ENCODE data around the gene TMEM229B. TPM values are rescaled to one million over a fixed set of nuclear protein-coding genes. Genes with fewer than 3 reads are reported as not detected.

The TMEM229B gene
- total and polyA plus RNA-seq, 7 donors: 0.14 to 1.2 (median 0.52) TPM

GRCh38 chr14:67495827-67496226, 7.3 kb upstream of the TMEM229B start:
- no peak overlapping the region for H3K4me3 ChIP-seq
- no peaks in the 10 kb centered on the region for H3K4me1 ChIP-seq
- no peak overlapping the region for H3K27ac ChIP-seq
- 88 to 92% (median 91%) methylated on average over 1 of the region's 1 CpG for WGBS, 3 donors
- H3K9me3 ChIP-seq: peaks cover 6% of the 10 kb centered on the region
- no peaks in the 10 kb centered on the region for H3K27me3 ChIP-seq (ENCODE audit: insufficient read depth in 3 of 3, low read length in 2 of 3)
- DNase-seq: no peak
- no peak for ATAC-seq
- intact Hi-C loops (cut with DNase I): no loop called here
- TF ChIP-seq CTCF (IDR thresholded peaks at IDR 0.05): no peak
- H3K36me3 ChIP-seq (ENCODE audit: insufficient read depth in 1 of 2, low read depth in 1 of 2): no peaks in the 10 kb centered on the region

- TF ChIP-seq CTCF (IDR thresholded peaks at IDR 0.05): no peak
- Histone ChIP-seq H3K27me3 (ENCODE audit: insufficient read depth in 3 of 3, low read length in 2 of 3) (no peaks in the 10 kb centered on the region), H3K36me3 (ENCODE audit: insufficient read depth in 1 of 2, low read depth in 1 of 2) (no peaks in the 10 kb centered on the region), H3K27ac (no peak overlapping the region), H3K9me3 (peaks cover 6% of the 10 kb centered on the region), H3K4me1 (peaks cover under 1% of the 10 kb centered on the region), H3K4me3 (no peak overlapping the region)
- intact Hi-C loops (cut with DNase I): no loop called here
- WGBS, 3 donors: 95 to 100% (median 97%) methylated on average over 8 of the region's 8 CpGs
- no peak for DNase-seq
- no peak for ATAC-seq
Observed at GRCh38 chr14:67493092-67493717, 4.7 kb upstream of the TMEM229B start.

GRCh38 chr14:67492538-67492937, 4.0 kb upstream of the TMEM229B start:
- DNase-seq: no peak
- no peaks in the 10 kb centered on the region for H3K27me3 ChIP-seq (ENCODE audit: insufficient read depth in 3 of 3, low read length in 2 of 3)
- intact Hi-C loops (cut with DNase I): no loop called here
- WGBS, 3 donors: 93 to 98% (median 93%) methylated on average over 3 of the region's 3 CpGs
- no peak for ATAC-seq
- H3K4me3 ChIP-seq: no peak overlapping the region
- TF ChIP-seq CTCF (IDR thresholded peaks at IDR 0.05): no peak
- peaks cover 3% of the 10 kb centered on the region for H3K4me1 ChIP-seq
- H3K9me3 ChIP-seq: peaks cover 6% of the 10 kb centered on the region
- H3K27ac ChIP-seq: no peak overlapping the region
- H3K36me3 ChIP-seq (ENCODE audit: insufficient read depth in 1 of 2, low read depth in 1 of 2): no peaks in the 10 kb centered on the region

- Histone ChIP-seq H3K4me3 (no peak overlapping the region), H3K27ac (no peak overlapping the region), H3K36me3 (ENCODE audit: insufficient read depth in 1 of 2, low read depth in 1 of 2) (no peaks in the 10 kb centered on the region), H3K4me1 (peaks cover 8% of the 10 kb centered on the region), H3K27me3 (ENCODE audit: insufficient read depth in 3 of 3, low read length in 2 of 3) (no peaks in the 10 kb centered on the region), H3K9me3 (peaks cover 6% of the 10 kb centered on the region)
- DNase-seq: no peak
- no peak for ATAC-seq
- no peak for TF ChIP-seq CTCF (IDR thresholded peaks at IDR 0.05)
- intact Hi-C loops (cut with DNase I): no loop called here
- WGBS, 3 donors: 49 to 51% (median 50%) methylated on average over 8 to 9 of the region's 9 CpGs
Observed at GRCh38 chr14:67491741-67492507, 3.4 kb upstream of the TMEM229B start.
